Ureter (tissue), 1 donor: ENCODE data around the gene POLR3A. TPM values are rescaled to one million over a fixed set of nuclear protein-coding genes. Genes with fewer than 3 reads are reported as not detected.

ENCODE experiments used
- DNase-seq: peaks from one replicate; pipeline ENCODE4 v3.0.0-alpha.2; 2020; ENCODE audit warnings: low spot score
- total RNA-seq: library from RNA; stranded (reverse); gene quantifications from one replicate; pipeline ENCODE4 v1.2.4, GENCODE V29; 2023
- donor health status: DM: yes; HTN: yes; CAD: no.

The POLR3A gene
- total RNA-seq, 1 donor from 2014 or later = 20.6 TPM

- no peak for DNase-seq
Observed at GRCh38 chr10:78046711-78047269, 17.5 kb upstream of the POLR3A start.

GRCh38 chr10:78045856-78046255, 16.5 kb upstream of the POLR3A start:
- DNase-seq = no peak

GRCh38 chr10:78045237-78045636, 15.9 kb upstream of the POLR3A start:
- DNase-seq = no peak

GRCh38 chr10:78044699-78045098, 15.4 kb upstream of the POLR3A start:
- DNase-seq = no peak

- DNase-seq = no peak
Observed at GRCh38 chr10:78044179-78044578, 14.9 kb upstream of the POLR3A start.

GRCh38 chr10:78042752-78043104, 13.4 kb upstream of the POLR3A start:
- DNase-seq = no peak

GRCh38 chr10:78042058-78042751, 12.9 kb upstream of the POLR3A start:
- DNase-seq = no peak

- no peak for DNase-seq
Observed at GRCh38 chr10:78041170-78042057, 12.1 kb upstream of the POLR3A start.

GRCh38 chr10:78039743-78040142, 10.4 kb upstream of the POLR3A start:
- DNase-seq = no peak

GRCh38 chr10:78038791-78039547, 9.7 kb upstream of the POLR3A start:
- DNase-seq = no peak

- no peak for DNase-seq
Observed at GRCh38 chr10:78038105-78038504, 8.8 kb upstream of the POLR3A start.

- DNase-seq = no peak
Observed at GRCh38 chr10:78035933-78036583, 6.7 kb upstream of the POLR3A start.

GRCh38 chr10:78035437-78035836, 6.1 kb upstream of the POLR3A start:
- DNase-seq = no peak

GRCh38 chr10:78035025-78035424, 5.7 kb upstream of the POLR3A start:
- DNase-seq = no peak

GRCh38 chr10:78033637-78034470, 4.5 kb upstream of the POLR3A start, which contains the start of gene RPS24:
RPS24 (plus strand) TSS chr10:78033863; CDS start chr10:78033902, 39 bp downstream.
- DNase-seq = peak; percentile 96

GRCh38 chr10:78033387-78033636, 4.0 kb upstream of the POLR3A start:
- no peak for DNase-seq

GRCh38 chr10:78028438-78029268, 662 bp downstream of the POLR3A start:
- DNase-seq = peak; percentile 51

- no peak for DNase-seq
Observed at GRCh38 chr10:78025685-78026364, 3.5 kb downstream of the POLR3A start.

- DNase-seq = no peak
Observed at GRCh38 chr10:78023741-78024140, 5.6 kb downstream of the POLR3A start.
